HEK293T (cell line): ENCODE measurements around the gene ZFYVE16.

Experiments
- ARNT ChIP-seq: fragments of 450-650 bp; IDR thresholded peaks from 2 replicates; pipeline ENCODE4 v1.6.1; 2017; ENCODE audit warnings: mild to moderate bottlenecking
- FOXA1 ChIP-seq: fragments of 450-650 bp; IDR thresholded peaks from 2 replicates; pipeline ENCODE4 v1.6.1; 2016; ENCODE audit warnings: mild to moderate bottlenecking
- L3MBTL2 ChIP-seq: fragments of 450-650 bp; conservative IDR thresholded peaks from 2 replicates; pipeline ENCODE4 v1.6.1; 2016; ENCODE audit warnings: mild to moderate bottlenecking
- SP1 ChIP-seq: fragments of 450-650 bp; IDR thresholded peaks from 2 replicates; pipeline ENCODE4 v1.6.1; 2017
- SUZ12 ChIP-seq: fragments of 450-650 bp; IDR thresholded peaks from 2 replicates; pipeline ENCODE4 v1.6.1; 2016; ENCODE audit warnings: mild to moderate bottlenecking

DNA sequence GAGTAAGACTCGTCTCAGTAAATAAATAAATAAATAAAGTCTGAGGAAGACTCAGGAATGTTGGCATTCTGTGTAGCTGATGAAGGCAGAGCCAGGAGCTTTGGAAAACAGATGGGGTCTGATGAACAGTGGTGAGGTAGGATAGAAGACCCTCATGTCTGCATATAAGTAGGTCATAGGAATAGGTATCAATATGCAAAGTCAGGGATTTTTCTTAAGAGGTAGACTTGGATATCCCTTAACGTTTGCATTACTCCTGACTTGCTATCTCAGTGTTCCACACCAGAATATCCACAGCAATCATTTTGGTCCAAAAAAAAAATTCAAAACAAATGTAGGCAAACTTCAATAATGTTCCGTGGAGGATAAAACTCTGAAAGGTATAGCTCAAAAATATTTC, 31.3 kb upstream of the ZFYVE16 start:
- TF ChIP-seq SUZ12, result no peak
- TF ChIP-seq ARNT, result no peak
- TF ChIP-seq L3MBTL2, result no peak
- no peak for TF ChIP-seq FOXA1
- TF ChIP-seq SP1, result no peak
